AG09319 (cell line): ENCODE results near the gene C12orf43.

ENCODE experiments used
- DNase-seq: peaks from one replicate; pipeline ENCODE4 v3.0.0-alpha.2; 2010; ENCODE audit warnings: low read depth; ENCODE audit errors: extremely low read depth
- CTCF ChIP-seq: IDR thresholded peaks from 2 replicates; pipeline ENCODE4 v1.5.1; 2011; ENCODE audit warnings: low read depth, mild to moderate bottlenecking, inconsistent platforms, low read length, moderate library complexity

The C12orf43 gene

GRCh38 chr12:120988658-120989057 lies 27.6 kb downstream of the C12orf43 start:
- no peak for TF ChIP-seq CTCF
- DNase-seq = no peak

- no peak for DNase-seq
- no peak for TF ChIP-seq CTCF
Measured at GRCh38 chr12:120988234-120988633, 28.1 kb downstream of the C12orf43 start.

GRCh38 chr12:120984351-120984898 lies 31.9 kb downstream of the C12orf43 start:
- DNase-seq = no peak
- no peak for TF ChIP-seq CTCF

- no peak for DNase-seq
- no peak for TF ChIP-seq CTCF
Measured at GRCh38 chr12:120983759-120984158, 32.5 kb downstream of the C12orf43 start.

GRCh38 chr12:120982659-120983058 lies 33.6 kb downstream of the C12orf43 start:
- DNase-seq = no peak
- no peak for TF ChIP-seq CTCF

GRCh38 chr12:120981407-120981941 lies 34.8 kb downstream of the C12orf43 start:
- no peak for TF ChIP-seq CTCF
- no peak for DNase-seq

GRCh38 chr12:120980800-120981368 lies 35.4 kb downstream of the C12orf43 start:
- TF ChIP-seq CTCF = no peak
- no peak for DNase-seq
